Stimulated activated CD8-positive, alpha-beta memory T cell treated with anti-CD3 and anti-CD28 coated beads, Interleukin-2, amount 100 ng/mL, for 48 hours (primary cell): ENCODE data around the gene TLL1.

Source experiments
- DNase-seq, 2 donors: peaks; one replicate each; pipeline ENCODE4 v3.0.0-alpha.2; 2020; ENCODE audit warnings: low read depth in 2 of 2

The TLL1 gene

DNA sequence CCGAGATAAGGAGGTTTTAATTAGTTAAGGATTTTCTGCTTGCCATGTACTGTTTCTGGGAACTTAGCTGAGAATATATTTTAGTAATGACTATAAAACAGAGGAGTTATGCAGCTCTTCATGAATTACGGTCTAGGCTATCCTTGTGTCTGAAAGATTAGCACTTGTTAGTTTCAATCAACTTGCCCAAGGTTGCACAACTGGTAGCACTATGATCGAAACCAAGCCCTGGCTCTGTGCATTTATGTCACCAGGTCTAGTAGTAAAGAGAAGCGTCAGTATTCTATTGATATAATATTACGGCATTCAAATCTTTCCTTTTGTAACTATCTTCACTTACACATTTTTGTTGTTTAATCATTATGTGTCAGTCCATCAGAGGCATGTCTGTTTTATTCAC, 176.0 kb downstream of the TLL1 start:
- DNase-seq = no peak

GRCh38 chr4:166064721-166065120, 191.7 kb downstream of the TLL1 start:
- DNase-seq = no peak

DNA sequence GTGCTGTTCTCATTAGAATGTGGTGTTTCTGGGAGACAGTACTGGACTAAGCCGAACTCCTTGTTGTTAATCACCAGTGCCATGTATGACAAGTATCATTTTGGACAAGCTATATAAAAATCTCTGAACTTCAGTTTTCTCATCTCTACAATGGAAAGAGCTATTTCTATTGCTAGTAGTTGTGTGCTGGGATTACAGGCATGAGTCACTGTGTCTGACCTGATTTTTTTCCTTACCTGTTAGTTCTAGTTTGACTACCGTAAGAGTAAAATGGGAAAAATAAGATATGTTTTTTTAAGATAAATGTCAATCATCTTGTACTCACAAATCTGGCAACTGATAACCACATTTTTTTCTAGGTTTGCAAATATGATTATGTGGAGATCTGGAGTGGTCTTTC, 192.3 kb downstream of the TLL1 start:
- DNase-seq = no peak

DNA sequence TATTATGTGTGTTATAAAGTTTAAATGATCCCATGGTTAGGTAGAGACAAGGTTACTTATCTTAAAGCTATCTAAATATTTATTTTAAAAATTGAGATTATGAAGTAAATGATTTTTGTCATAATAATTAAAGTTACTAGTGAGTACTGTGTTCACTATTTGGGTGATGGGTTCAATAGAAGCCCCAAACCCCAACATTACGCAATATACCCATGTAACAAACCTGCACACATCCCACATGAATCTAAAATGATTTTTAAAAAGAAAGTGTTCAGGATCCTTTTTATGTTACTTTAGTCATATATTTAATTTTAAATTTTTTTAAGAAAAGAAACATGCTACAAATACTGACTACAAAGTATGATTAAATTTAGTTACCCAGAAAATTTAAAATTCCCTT, 193.9 kb downstream of the TLL1 start:
- no peak for DNase-seq

- no peak for DNase-seq
Observed at GRCh38 chr4:166067915-166068314, 194.9 kb downstream of the TLL1 start.

DNA sequence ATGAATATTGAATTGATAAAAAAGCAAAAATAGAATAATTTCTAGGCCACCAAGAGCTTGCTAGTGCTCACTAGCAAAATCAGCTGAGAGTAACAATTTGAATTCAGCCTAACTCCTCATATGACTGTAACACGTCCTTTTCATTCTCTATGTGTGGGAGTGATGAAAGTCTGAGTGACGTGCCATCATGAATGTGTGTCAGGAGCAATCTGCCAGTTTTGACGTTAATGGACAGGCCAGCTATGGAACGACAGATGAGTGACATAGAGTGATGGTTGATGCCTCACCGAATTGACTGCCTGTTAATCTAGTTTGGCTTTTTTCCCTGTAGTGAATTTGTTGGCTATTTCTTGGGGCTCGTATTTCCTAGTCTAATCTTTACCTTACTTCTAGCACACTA, 200.7 kb downstream of the TLL1 start:
- DNase-seq = no peak

DNA sequence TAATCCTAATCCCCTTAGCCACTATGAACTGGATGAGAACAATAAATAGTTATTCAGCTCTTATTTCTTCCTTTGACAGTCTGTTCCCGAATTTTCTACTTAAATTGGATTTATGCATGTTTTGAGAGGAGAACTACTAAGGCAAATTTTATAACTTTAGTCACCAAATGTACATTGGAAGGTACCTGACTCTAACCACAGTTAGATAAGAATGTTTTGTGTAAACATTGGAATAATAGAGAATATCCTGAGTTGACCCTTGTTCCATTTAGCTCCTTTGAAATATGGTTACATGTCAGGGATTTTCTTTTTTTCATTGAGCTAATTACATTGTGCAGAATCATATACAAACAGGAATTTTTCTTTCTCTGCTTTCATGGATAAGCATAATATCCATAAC, 202.6 kb downstream of the TLL1 start:
- no peak for DNase-seq

DNA sequence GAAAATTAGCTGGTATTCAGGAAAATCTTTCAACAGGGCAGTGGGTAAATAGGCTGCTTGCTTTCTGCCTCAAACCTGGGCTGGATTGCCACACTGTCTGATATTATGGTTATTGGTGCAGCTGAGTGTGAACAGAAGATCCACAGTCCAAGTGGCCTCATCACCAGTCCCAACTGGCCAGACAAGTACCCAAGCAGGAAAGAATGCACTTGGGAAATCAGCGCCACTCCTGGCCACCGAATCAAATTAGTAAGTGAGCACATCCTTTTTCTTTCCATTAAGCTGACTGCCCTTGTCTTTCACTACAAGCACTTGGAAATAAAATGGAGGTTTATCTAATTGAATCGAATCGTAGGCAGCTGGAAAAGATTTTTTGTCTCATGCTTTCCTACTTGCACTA, 204.7 kb downstream of the TLL1 start:
- no peak for DNase-seq

DNA sequence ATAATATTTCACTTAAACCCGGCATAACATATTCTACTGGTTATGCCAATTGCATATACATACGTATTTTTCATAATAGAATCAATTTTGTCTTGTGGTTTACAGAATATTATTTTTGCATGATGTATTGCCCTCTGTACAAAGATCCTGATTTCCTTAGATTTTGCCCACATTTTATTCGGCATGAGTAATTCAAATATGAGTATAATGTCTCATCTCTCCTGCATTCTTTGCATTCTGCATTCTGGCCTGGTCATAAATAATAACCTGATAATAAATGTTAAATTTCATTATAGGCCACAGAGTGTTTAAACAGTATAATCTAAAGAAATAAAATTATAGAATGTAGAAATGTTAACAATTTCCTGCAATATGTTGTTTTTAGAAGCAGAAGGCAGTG, 205.3 kb downstream of the TLL1 start:
- DNase-seq = no peak

- DNase-seq = no peak
Observed at GRCh38 chr4:166078955-166079354, 205.9 kb downstream of the TLL1 start.

DNA sequence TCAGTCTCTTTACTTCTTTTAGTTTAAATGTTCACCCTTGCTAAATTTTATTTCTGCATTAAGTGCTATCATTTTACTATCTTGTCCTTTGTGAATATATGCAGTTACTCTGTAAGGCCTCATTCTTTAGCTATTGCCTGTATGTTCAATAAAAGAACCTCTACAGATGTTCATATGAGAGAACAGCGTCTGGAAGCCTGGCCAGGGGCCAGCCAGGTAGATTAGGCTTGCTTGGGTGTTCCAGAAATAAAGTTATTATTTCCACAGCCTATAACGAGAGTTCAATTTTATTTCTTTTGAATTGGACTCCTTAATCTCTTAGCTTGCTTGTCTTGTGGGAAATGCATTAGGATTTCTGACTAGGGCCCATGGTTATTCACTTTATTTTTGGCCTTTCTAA, 214.5 kb downstream of the TLL1 start:
- no peak for DNase-seq

DNA sequence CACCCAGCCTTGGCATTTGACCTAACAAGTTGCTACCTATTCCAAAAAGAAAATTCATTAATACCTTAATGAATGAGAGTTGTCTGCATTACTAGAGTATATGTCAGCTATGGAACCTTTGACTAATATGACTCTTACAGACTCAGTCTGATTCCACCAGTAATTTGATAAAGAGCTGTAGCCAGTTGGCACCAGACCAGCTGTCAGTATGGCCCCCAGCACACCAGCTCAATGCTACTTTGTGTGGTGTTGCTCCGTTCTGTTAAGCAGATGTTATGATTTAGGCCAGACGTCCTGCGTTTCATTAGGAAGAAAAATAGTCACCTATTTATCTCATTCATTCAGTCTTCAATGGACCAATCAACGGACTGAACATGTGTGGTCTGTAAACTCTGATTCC, 215.5 kb downstream of the TLL1 start:
- DNase-seq = no peak

DNA sequence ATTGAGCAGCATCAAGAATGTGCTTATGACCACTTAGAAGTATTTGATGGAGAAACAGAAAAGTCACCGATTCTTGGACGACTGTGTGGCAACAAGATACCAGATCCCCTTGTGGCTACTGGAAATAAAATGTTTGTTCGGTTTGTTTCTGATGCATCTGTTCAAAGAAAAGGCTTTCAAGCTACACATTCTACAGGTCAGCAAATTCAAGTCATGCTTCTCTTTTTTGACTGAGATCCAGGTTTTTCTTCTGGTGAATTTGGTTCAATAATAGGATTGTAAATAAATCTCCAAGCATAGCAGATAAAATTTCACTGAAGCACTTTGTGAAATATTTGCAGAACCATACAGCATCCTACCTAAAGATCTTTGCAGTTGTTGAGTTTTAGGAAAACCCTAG, 218.1 kb downstream of the TLL1 start:
- DNase-seq = no peak

- DNase-seq = no peak
Observed at GRCh38 chr4:166091912-166092510, 219.0 kb downstream of the TLL1 start.

GRCh38 chr4:166092797-166093290, 219.8 kb downstream of the TLL1 start:
- no peak for DNase-seq

DNA sequence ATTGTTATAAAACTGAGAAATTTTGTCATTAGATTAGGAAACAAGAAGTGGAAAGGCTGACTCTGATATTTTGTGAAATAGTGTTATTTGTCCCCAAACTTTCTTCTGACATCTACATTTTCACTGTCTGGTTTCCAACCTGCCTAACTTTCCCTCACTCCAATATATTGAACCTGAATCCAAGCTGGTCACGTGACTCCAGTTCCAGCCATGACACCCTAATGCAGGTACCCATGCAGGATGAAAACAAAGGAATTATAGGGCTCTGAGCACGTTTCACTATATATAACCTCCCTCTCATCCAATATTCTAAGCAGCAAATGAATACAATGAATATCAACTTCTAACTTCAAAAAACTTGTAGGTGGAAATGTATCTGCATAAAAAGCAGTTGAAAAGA, 231.6 kb downstream of the TLL1 start:
- DNase-seq = no peak

DNA sequence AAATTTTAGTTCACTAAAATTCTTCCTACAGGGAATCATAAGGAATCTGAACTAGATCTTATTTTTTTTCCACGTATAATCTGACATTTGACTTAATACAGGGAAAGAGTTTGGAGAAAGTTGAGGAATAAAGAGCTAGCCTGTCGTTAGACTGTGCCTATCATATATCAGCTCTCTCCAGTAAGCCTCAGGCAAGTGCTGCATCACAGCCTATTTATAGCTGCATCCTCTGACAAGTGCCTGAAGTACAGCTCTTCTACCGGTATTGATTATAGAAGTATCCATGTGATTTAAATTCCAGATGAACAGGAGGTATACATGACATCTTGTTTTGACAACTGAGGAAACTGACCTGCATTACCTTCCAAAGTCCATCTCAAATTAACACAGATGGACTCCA, 248.9 kb downstream of the TLL1 start:
- no peak for DNase-seq

DNA sequence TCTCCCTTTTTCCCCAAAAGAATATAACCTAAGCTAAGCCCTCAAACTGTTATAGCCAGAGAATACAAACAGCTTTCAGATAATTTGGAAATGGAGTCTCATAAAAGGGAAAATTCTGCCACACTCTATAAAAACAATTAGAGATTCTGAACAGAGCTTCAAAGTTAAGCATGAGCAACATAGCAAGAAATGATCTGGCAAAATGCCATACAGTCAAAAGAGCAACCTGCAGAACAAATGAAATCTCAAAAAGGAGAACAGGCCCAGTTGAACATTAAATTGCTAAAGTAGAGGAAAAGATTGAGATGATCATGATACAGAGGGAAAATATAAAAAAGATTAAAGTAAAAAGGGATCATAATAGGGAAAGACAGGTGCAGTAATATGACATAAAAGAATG, 250.5 kb downstream of the TLL1 start:
- no peak for DNase-seq

- DNase-seq = no peak
Observed at GRCh38 chr4:166128403-166128802, 255.4 kb downstream of the TLL1 start.

- DNase-seq = no peak
Observed at GRCh38 chr4:166134285-166134684, 261.2 kb downstream of the TLL1 start.

DNA sequence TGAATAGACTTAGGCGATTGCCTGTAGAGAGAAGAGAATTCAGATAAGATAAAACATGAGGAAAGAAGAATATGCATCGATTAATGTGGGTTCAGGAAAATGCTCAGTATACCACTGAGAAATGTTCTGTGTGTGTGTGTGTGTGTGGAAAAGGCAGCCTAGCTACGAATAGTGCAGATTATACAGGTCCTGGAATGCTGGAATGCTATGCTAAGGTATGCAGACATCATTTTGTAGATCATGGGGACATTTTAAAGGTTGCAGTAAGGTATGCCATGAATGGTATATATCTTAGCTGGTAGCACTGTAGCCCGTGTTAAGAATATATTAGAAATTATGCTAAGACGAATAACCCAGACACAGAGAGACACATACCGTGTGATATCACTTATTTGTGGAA, 267.9 kb downstream of the TLL1 start:
- DNase-seq = no peak

DNA sequence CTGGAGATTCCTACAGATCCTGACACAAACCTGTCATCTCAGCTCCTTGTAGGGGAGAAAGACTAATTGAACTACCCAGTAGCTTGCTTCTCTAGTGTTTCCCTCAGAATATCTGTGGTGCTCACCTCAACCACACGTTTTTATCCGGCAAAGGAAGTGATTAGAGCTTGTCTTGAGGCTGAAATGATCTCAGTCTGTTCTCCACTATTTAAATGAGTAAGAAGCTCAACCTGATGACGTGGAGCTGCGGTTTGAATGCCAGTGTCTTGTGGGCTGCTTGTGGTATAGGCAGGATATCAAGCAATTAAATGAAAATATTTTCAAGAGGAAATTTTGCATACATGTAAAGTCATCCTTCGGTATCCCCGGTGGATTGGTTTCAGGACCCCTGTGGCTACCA, 270.2 kb downstream of the TLL1 start:
- DNase-seq = no peak

DNA sequence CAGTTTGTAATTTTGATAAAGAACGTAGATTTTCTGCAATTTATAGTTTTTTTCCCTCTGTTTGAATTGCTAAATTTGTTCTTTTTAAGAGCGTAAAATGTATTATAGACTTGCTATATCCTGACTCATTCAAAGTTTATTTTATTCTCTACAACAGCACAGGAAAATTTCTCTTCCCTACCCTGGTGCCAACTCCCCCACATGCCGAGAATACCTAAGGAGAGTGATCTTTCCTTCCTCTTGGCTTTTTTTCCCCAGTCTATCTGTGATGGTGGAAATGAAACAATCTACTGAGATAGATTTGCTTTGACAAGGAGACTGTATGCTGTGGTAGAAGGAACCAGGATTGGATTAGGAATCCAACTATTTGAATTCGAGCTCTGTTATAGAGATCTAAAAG, 271.6 kb downstream of the TLL1 start:
- no peak for DNase-seq

DNA sequence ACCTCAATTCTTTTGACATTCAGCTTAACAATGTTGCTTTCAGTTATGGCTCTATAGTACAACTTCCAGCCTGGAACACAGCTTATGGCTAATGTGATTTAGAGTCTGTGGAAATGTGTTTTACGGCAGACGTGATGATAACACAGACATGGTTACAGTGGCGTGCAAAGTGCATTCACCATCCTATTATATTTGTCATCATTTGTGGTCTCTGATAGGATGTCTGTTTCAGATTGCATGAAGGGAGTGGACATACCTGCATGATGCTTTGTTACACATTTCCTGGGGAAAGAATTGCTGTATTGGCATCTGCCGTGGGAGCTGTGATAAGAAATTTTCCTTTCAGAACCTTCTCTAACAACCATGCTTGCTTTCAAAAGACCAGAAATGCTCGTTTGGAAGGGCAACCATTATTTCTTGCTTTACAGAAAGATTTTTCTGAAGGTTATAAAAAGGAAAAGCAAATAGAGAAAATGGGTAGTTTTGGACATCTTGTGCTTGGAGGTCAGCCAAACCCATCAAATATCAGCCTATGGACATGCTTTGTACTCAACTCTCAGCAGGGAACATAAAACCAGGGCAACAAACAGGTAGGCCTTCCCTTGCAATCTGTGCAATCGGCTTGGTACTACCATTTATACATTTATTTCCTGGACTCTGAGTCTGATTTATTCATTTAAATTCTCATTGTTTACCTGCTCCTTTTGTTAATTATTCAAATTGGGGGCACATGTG, 273.9 kb downstream of the TLL1 start:
- DNase-seq = no peak
